Activated CD8-positive, alpha-beta T cell treated with anti-CD3 and anti-CD28 coated beads for 36 hours (primary cell): Measurements from ENCODE around the gene PEX11G. TPM values are rescaled to one million over a fixed set of nuclear protein-coding genes. Genes with fewer than 3 reads are reported as not detected.

Source experiments
- ATAC-seq: fragments of 200-7000 bp; cut with Tn5 transposase; one replicate; pipeline ENCODE4 v1.10.0; 2021; ENCODE audit warnings: mild to moderate bottlenecking, moderate library complexity
- CTCF ChIA-PET: fragments of 350-600 bp; sonication (Branson Sonifier 250); formaldehyde crosslinking; loops from one replicate; lab custom pipeline; 2021; ENCODE audit warnings: antibody characterized with exemption; lab: Charles Lee
- POLR2A ChIA-PET: fragments of 350-600 bp; sonication (Branson Sonifier 250); formaldehyde crosslinking; loops from one replicate; lab custom pipeline; 2021; ENCODE audit warnings: antibody characterized with exemption; lab: Charles Lee
- DNase-seq: peaks from one replicate; pipeline ENCODE4 v3.0.0-alpha.2; 2020
- H3K27ac Mint-ChIP-seq: one replicate; pipeline ENCODE4 v1.8.0; 2021; ENCODE audit warnings: mild to moderate bottlenecking, mixed read lengths
- H3K27me3 Mint-ChIP-seq: one replicate; pipeline ENCODE4 v1.8.0; 2021; ENCODE audit warnings: mixed read lengths
- H3K36me3 Mint-ChIP-seq: one replicate; pipeline ENCODE4 v1.8.0; 2021; ENCODE audit warnings: low read depth, mixed read lengths
- H3K4me1 Mint-ChIP-seq: one replicate; pipeline ENCODE4 v1.8.0; 2021; ENCODE audit warnings: low read depth, mixed read lengths
- H3K4me3 Mint-ChIP-seq: one replicate; pipeline ENCODE4 v1.8.0; 2021; ENCODE audit warnings: mild to moderate bottlenecking, moderate library complexity, mixed read lengths
- H3K9me3 Mint-ChIP-seq: one replicate; pipeline ENCODE4 v1.8.0; 2021; ENCODE audit warnings: mixed read lengths
- intact Hi-C: fragments of 100-400 bp; cut with micrococcal nuclease; formaldehyde crosslinking; loops from one replicate; pipeline ENCODE4 v1.10.0; 2022
- total RNA-seq, 2 experiments: library from RNA; stranded (reverse); gene quantifications; one replicate each; pipeline ENCODE4 v1.2.3, GENCODE V29; 2021
- TF ChIP-seq, protein P1 (sequence below): fragments of 200-600 bp; IDR thresholded peaks from one replicate; pipeline ENCODE4 v1.8.0; 2022; ENCODE audit warnings: antibody characterized with exemption, mild to moderate bottlenecking

PEX11G gene
- total RNA-seq, 2 experiments from 2014 or later, result 1.4 to 1.5 TPM

- H3K9me3 Mint-ChIP-seq, result peaks cover 2% of the 10 kb centered on the region
- intact Hi-C loops, result no loop called here
- POLR2A ChIA-PET, result no interaction called here
- no peak for ATAC-seq
- no peak overlapping the region for H3K4me3 Mint-ChIP-seq
- no peaks in the 10 kb centered on the region for H3K27me3 Mint-ChIP-seq
- TF ChIP-seq, protein P1, sequence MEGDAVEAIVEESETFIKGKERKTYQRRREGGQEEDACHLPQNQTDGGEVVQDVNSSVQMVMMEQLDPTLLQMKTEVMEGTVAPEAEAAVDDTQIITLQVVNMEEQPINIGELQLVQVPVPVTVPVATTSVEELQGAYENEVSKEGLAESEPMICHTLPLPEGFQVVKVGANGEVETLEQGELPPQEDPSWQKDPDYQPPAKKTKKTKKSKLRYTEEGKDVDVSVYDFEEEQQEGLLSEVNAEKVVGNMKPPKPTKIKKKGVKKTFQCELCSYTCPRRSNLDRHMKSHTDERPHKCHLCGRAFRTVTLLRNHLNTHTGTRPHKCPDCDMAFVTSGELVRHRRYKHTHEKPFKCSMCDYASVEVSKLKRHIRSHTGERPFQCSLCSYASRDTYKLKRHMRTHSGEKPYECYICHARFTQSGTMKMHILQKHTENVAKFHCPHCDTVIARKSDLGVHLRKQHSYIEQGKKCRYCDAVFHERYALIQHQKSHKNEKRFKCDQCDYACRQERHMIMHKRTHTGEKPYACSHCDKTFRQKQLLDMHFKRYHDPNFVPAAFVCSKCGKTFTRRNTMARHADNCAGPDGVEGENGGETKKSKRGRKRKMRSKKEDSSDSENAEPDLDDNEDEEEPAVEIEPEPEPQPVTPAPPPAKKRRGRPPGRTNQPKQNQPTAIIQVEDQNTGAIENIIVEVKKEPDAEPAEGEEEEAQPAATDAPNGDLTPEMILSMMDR, result no peak
- DNase-seq, result no peak
- no peak overlapping the region for H3K27ac Mint-ChIP-seq
- peaks cover 38% of the 10 kb centered on the region for H3K36me3 Mint-ChIP-seq
- peaks cover 9% of the 10 kb centered on the region for H3K4me1 Mint-ChIP-seq
- CTCF ChIA-PET, result no interaction called here
Measured at GRCh38 chr19:7447648-7448047, 41.2 kb downstream of the PEX11G start.

DNA sequence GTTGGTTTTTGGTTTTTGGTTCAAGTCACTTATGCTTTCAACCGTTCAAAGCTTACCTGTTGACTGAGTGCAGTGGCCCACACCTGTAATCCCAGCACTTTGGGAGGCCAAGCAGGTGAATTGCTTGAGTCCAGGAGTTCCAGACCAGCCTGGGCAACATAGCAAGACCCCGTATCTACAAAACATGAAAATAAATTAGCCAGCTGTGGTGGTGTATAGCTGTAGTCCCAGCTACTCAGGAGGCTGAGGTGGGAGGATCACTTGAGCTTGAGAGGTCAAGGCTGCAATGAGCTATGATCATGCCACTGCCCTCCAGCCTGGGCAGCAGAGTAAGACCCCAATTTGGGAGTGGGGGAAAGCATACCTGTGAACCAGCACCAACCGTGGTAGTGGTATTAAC, 43.7 kb downstream of the PEX11G start:
- DNase-seq (no peak), ATAC-seq (no peak)
- TF ChIP-seq, protein P1, result no peak
- Mint-ChIP-seq H3K4me3 (no peak overlapping the region), H3K36me3 (peaks cover 30% of the 10 kb centered on the region), H3K4me1 (no peaks in the 10 kb centered on the region), H3K27ac (no peak overlapping the region), H3K9me3 (no peaks in the 10 kb centered on the region), H3K27me3 (no peaks in the 10 kb centered on the region)
- CTCF ChIA-PET, result no interaction called here
- POLR2A ChIA-PET, result no interaction called here
- intact Hi-C loops, result no loop called here

- H3K36me3 Mint-ChIP-seq, result peaks cover 30% of the 10 kb centered on the region
- DNase-seq, result no peak
- ChIA-PET CTCF (no interaction called here), POLR2A (no interaction called here)
- intact Hi-C loops, result no loop called here
- H3K27me3 Mint-ChIP-seq, result no peaks in the 10 kb centered on the region
- no peak overlapping the region for H3K27ac Mint-ChIP-seq
- H3K4me3 Mint-ChIP-seq, result no peak overlapping the region
- H3K9me3 Mint-ChIP-seq, result no peaks in the 10 kb centered on the region
- H3K4me1 Mint-ChIP-seq, result no peaks in the 10 kb centered on the region
- no peak for ATAC-seq
- TF ChIP-seq, protein P1, result no peak
Measured at GRCh38 chr19:7444042-7444441, 44.8 kb downstream of the PEX11G start.

DNA sequence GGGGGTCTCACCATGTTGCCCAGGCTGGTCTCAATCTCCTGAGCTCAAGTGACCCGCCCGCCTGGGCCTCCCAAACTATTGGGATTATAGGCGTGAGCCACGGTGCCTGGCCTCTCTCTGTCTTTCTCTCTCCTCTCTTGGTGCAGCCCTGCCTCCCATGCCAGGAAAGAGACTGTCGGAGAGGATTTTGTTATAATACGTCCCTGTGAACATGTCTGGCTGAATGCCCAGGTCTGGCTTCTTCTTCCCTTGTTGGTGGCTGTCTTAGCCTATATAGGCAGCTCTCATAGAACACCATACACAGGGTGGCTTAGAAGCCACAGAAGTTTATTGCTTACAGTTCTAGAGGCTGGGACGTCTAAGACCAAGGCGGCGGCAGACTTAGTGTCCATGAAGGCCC, 46.4 kb downstream of the PEX11G start:
- Mint-ChIP-seq H3K4me1 (no peaks in the 10 kb centered on the region), H3K27ac (peak overlapping the region; percentile 66), H3K36me3 (peaks cover 22% of the 10 kb centered on the region), H3K27me3 (no peaks in the 10 kb centered on the region), H3K9me3 (no peaks in the 10 kb centered on the region), H3K4me3 (no peak overlapping the region)
- ChIA-PET POLR2A (no interaction called here), CTCF (no interaction called here)
- no peak for DNase-seq
- TF ChIP-seq, protein P1, result no peak
- no peak for ATAC-seq
- intact Hi-C loops, result no loop called here

- Mint-ChIP-seq H3K36me3 (peaks cover 20% of the 10 kb centered on the region), H3K9me3 (no peaks in the 10 kb centered on the region), H3K4me3 (no peak overlapping the region), H3K27me3 (no peaks in the 10 kb centered on the region), H3K4me1 (peaks cover under 1% of the 10 kb centered on the region), H3K27ac (peak overlapping the region; percentile 66)
- intact Hi-C loops, result no loop called here
- no peak for ATAC-seq
- DNase-seq, result no peak
- TF ChIP-seq, protein P1, result no peak
- CTCF ChIA-PET, result no interaction called here
- POLR2A ChIA-PET, result interaction anchor here (0.7 kb wide), 1 partner anchor 33 kb away, joined by 3 read pairs; no protein-coding TSS in a partner anchor
Measured at GRCh38 chr19:7441468-7442146, 47.2 kb downstream of the PEX11G start.
